HFFc6 (cell line): ENCODE data around the gene MADD. TPM values are rescaled to one million over a fixed set of nuclear protein-coding genes. Genes with fewer than 3 reads are reported as not detected.
A peak's percentile ranks its signal among the peaks of the same experiment; 100 is the strongest.

Source experiments
- DNase-seq: peaks from one replicate; pipeline ENCODE4 v3.0.0-alpha.2; 2018
- H3K27ac Mint-ChIP-seq: 2 replicates; pipeline ENCODE4 v1.8.0; 2020; ENCODE audit warnings: mild to moderate bottlenecking, mixed read lengths
- H3K27me3 Mint-ChIP-seq: 2 replicates; pipeline ENCODE4 v1.8.0; 2021; ENCODE audit warnings: mild to moderate bottlenecking, moderate library complexity, mixed read lengths; ENCODE audit not compliant: insufficient read depth
- H3K36me3 Mint-ChIP-seq: 2 replicates; pipeline ENCODE4 v1.8.0; 2021; ENCODE audit warnings: low read depth, mixed read lengths
- H3K4me1 Mint-ChIP-seq: 2 replicates; pipeline ENCODE4 v1.8.0; 2020; ENCODE audit warnings: low read depth, mixed read lengths
- H3K4me3 Mint-ChIP-seq: 2 replicates; pipeline ENCODE4 v1.8.0; 2020; ENCODE audit warnings: mild to moderate bottlenecking, moderate library complexity, mixed read lengths
- H3K9me3 Mint-ChIP-seq: 2 replicates; pipeline ENCODE4 v1.8.0; 2020; ENCODE audit warnings: mild to moderate bottlenecking, mixed read lengths
- CTCF ChIP-seq: fragments of 200-600 bp; sonication (generic); IDR thresholded peaks from 2 replicates; pipeline ENCODE4 v1.5.0; 2021; ENCODE audit warnings: antibody characterized with exemption, mild to moderate bottlenecking
- total RNA-seq, 6 experiments: library from RNA; stranded (reverse); fragmentation: NEBNext Ultra II Directional; extraction: Animal tissue kit (Norgen Biotek cat#: 25700); gene quantifications; 2 replicates in 1 of 6; 3 replicates in 5 of 6; pipeline ENCODE4 v1.2.3, GENCODE V29; 2021

MADD gene
- total RNA-seq, 6 experiments from 2014 or later = 22.4 to 30.5 (median 25.2) TPM

- no peaks in the 10 kb centered on the region for H3K4me1 Mint-ChIP-seq
- DNase-seq = no peak
- H3K36me3 Mint-ChIP-seq = no peaks in the 10 kb centered on the region
- no peaks in the 10 kb centered on the region for H3K9me3 Mint-ChIP-seq
- peak overlapping the region; percentile 51 for H3K27ac Mint-ChIP-seq
- H3K27me3 Mint-ChIP-seq = no peaks in the 10 kb centered on the region; the same call in 1 of the 2 replicates
- TF ChIP-seq CTCF = no peak
- peak overlapping the region; percentile 69 for H3K4me3 Mint-ChIP-seq
Observed at GRCh38 chr11:47354913-47355282, 85.0 kb downstream of the MADD start.

GRCh38 chr11:47355283-47356128 lies 85.6 kb downstream of the MADD start:
- TF ChIP-seq CTCF = peak; percentile 92
- peak; percentile 86 for DNase-seq
- Mint-ChIP-seq H3K4me1 (no peaks in the 10 kb centered on the region), H3K27ac (peak overlapping the region; percentile 51), H3K9me3 (no peaks in the 10 kb centered on the region), H3K4me3 (peak overlapping the region; percentile 69; the same call in 1 of the 2 replicates), H3K27me3 (no peaks in the 10 kb centered on the region; the same call in 1 of the 2 replicates), H3K36me3 (no peaks in the 10 kb centered on the region)

GRCh38 chr11:47356129-47356997 lies 86.4 kb downstream of the MADD start:
- no peaks in the 10 kb centered on the region; the same call in 1 of the 2 replicates for H3K27me3 Mint-ChIP-seq
- H3K9me3 Mint-ChIP-seq = no peaks in the 10 kb centered on the region
- no peak for DNase-seq
- H3K4me3 Mint-ChIP-seq = no peak overlapping the region
- H3K4me1 Mint-ChIP-seq = no peaks in the 10 kb centered on the region
- no peak overlapping the region for H3K27ac Mint-ChIP-seq
- no peaks in the 10 kb centered on the region for H3K36me3 Mint-ChIP-seq
- TF ChIP-seq CTCF = no peak

GRCh38 chr11:47356998-47357329 lies 87.0 kb downstream of the MADD start:
- Mint-ChIP-seq H3K27me3 (no peaks in the 10 kb centered on the region; the same call in 1 of the 2 replicates), H3K27ac (no peak overlapping the region), H3K4me1 (no peaks in the 10 kb centered on the region), H3K4me3 (no peak overlapping the region), H3K36me3 (no peaks in the 10 kb centered on the region), H3K9me3 (no peaks in the 10 kb centered on the region)
- TF ChIP-seq CTCF = no peak
- DNase-seq = no peak

GRCh38 chr11:47357985-47358730 lies 88.2 kb downstream of the MADD start:
- Mint-ChIP-seq H3K36me3 (no peaks in the 10 kb centered on the region), H3K9me3 (no peaks in the 10 kb centered on the region), H3K27me3 (no peaks in the 10 kb centered on the region; the same call in 1 of the 2 replicates), H3K4me1 (no peaks in the 10 kb centered on the region), H3K27ac (no peak overlapping the region), H3K4me3 (no peak overlapping the region)
- TF ChIP-seq CTCF = no peak
- DNase-seq = no peak
